ENCODE data around the gene LGI2.

The LGI2 gene

GRCh38 chr4:25013756-25014661, 16.7 kb downstream of the LGI2 start:
- DNase-seq (ENCODE audit: insufficient read length, low spot score) (no peak), FAIRE-seq (no peak)
- no peak for TF ChIP-seq CTCF (IDR thresholded peaks at IDR 0.05; ENCODE audit: insufficient read depth, missing control alignments)

GRCh38 chr4:25012655-25013054, 18.1 kb downstream of the LGI2 start:
- FAIRE-seq (no peak), DNase-seq (ENCODE audit: insufficient read length, low spot score) (no peak)
- TF ChIP-seq CTCF (IDR thresholded peaks at IDR 0.05; ENCODE audit: insufficient read depth, missing control alignments) = no peak

- FAIRE-seq (no peak), DNase-seq (ENCODE audit: insufficient read length, low spot score) (no peak)
- TF ChIP-seq CTCF (IDR thresholded peaks at IDR 0.05; ENCODE audit: insufficient read depth, missing control alignments) = no peak
Observed at GRCh38 chr4:25011135-25011866, 19.4 kb downstream of the LGI2 start.

- no peak for FAIRE-seq
- no peak for DNase-seq (ENCODE audit: insufficient read length, low spot score)
- TF ChIP-seq CTCF (IDR thresholded peaks at IDR 0.05; ENCODE audit: insufficient read depth, missing control alignments) = no peak
Observed at GRCh38 chr4:25007598-25007997, 23.1 kb downstream of the LGI2 start.

GRCh38 chr4:25002681-25003080, 28.1 kb downstream of the LGI2 start:
- FAIRE-seq = no peak
- DNase-seq (ENCODE audit: insufficient read length, low spot score) = no peak
- TF ChIP-seq CTCF (IDR thresholded peaks at IDR 0.05; ENCODE audit: insufficient read depth, missing control alignments) = no peak

- TF ChIP-seq CTCF (IDR thresholded peaks at IDR 0.05; ENCODE audit: insufficient read depth, missing control alignments) = no peak
- FAIRE-seq = no peak
- DNase-seq (ENCODE audit: insufficient read length, low spot score) = no peak
Observed at GRCh38 chr4:25001509-25001908, 29.2 kb downstream of the LGI2 start.

GRCh38 chr4:25000639-25001038, 30.1 kb downstream of the LGI2 start:
- DNase-seq (ENCODE audit: insufficient read length, low spot score) = no peak
- no peak for TF ChIP-seq CTCF (IDR thresholded peaks at IDR 0.05; ENCODE audit: insufficient read depth, missing control alignments)
- no peak for FAIRE-seq
